H1 (cell line): Measurements from ENCODE around the gene ROGDI.

Experiments
- CHD1 ChIP-seq: IDR thresholded peaks from 2 replicates; pipeline ENCODE4 v1.6.1; 2012; ENCODE audit warnings: low read depth, low read length, improper control_type of control experiment
- CTBP2 ChIP-seq: IDR thresholded peaks from 2 replicates; pipeline ENCODE4 v1.7.0; 2011; ENCODE audit warnings: borderline replicate concordance, mild to moderate bottlenecking, moderate library complexity, mixed read lengths, low read length; ENCODE audit not compliant: insufficient read depth, insufficient read length
- POLR2A ChIP-seq, 2 experiments: IDR thresholded peaks; 1 replicate in 1 of 2; 2 replicates in 1 of 2; pipeline ENCODE4 v1.6.1; 2011; ENCODE audit warnings: low read depth in 2 of 2, low read length in 2 of 2, mild to moderate bottlenecking in 2 of 2; ENCODE audit errors: control extremely low read depth in 1 of 2

- no peak for TF ChIP-seq CHD1
- no peak for TF ChIP-seq CTBP2
- TF ChIP-seq POLR2A (IDR thresholded peaks at IDR 0.05; ENCODE audit: control extremely low read depth in 1 of 2, low read depth in 2 of 2, low read length in 2 of 2) = no peak
Observed at GRCh38 chr16:4800290-4801041, 2.0 kb downstream of the ROGDI start.
